NK-92 (cell line): ENCODE results near the gene CRHR2.

Experiments used
- DNase-seq: peaks from one replicate; lab custom pipeline; 2025; ENCODE audit not compliant: unreplicated experiment; lab: John Stamatoyannopoulos, UW

The CRHR2 gene

DNA sequence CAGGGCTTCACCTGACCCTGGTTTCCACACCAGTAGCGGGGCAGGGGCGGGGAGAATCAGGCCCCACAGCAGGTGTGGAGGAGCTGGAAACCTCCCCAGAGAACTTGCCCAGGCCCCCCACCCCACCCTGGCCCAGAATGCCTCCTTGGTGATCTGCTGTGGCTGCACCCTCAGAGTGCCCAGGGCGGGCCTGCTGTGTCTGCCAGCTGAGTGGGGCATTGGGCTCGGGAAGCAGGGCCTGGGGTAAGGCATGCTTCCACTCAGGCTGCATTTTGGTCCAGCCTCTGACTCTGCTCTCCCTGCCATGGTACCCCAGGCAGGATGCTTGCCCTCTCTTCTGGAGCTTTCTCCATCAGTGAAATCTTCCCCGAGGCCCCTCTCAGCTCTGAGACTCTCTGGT is 1.1 kb upstream of the CRHR2 start:
- no peak for DNase-seq

DNA sequence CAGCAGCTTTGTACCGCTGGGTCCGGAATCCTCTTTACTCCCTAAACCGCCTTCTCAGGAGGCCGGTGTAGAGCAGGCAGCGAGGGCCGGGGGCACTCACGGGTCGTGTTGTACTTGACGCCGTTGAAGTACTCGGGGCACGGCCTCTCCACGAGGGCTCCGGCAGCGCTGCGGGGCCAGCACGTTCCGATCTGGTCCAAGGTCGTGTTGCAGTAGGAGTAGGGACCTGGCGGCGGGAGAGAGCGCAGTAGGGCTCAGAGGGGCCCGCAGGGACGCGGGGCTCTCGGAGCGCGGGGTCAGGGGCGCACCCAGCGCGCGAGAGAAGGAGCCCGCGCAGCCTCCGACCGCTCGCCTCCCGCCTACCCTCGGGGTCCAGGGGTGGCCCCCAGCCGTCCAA is 443 bp downstream of the CRHR2 start:
- no peak for DNase-seq

DNA sequence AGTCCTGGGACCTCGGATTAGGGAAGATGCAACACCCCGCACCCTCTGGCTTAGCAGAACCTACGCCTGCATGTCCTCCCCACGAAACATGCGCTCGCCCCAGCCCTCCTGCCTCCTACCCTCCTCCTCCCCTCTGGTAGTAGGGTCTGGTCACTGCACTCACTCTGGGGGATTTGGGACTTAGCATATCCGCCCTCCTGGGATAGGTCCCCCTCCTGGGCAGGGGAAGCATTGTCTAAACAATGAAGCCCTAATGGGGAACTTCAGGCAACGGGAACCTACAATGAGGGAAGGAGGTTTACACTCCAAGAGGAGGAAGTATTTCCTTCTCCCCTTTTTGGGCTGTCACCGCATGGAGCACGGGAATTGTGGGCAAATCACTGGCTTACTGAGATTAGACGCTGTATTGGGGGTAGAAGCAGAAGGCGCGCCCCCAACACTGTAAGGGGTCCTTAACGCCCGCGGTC is 892 bp downstream of the CRHR2 start:
- no peak for DNase-seq

DNA sequence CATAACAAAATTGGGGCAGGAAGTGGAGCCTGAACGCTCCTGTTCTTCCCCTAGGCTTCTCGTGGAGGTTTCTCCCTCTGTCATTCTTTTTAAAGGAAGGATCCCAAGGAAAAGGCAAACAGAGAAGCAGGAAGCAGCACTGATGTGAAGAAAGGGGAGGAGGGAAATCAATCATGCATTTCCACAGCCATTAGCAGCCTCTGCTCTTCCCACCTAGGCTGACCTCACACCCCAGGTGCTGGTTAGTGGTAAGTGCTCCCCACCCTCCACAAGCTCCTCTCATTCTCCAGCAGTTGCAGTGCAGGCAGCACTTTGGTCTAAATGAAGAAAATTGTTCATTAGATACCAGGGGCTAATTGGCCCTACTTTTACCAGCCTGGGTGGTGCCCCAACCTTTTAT is 2.6 kb downstream of the CRHR2 start:
- no peak for DNase-seq

DNA sequence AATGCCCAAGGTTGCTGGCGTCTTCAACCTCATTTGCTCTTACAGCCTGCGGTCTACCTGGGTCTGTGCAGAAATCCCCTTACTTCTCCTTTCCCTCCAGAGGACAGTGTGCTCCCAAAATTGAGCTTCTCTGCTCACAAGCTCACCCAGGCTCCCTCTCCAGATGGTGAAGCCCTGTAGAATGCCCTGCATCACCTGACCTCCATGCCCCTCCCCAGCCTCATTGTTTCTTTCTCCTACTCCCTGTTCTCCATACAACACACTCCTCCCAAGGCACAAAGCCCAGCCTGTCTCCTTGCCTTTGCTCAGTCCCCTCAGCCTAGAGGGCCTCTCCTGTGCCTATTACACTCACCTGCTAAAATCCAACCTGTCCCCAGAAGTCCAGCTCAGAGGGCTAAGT is 3.5 kb downstream of the CRHR2 start:
- DNase-seq: no peak

DNA sequence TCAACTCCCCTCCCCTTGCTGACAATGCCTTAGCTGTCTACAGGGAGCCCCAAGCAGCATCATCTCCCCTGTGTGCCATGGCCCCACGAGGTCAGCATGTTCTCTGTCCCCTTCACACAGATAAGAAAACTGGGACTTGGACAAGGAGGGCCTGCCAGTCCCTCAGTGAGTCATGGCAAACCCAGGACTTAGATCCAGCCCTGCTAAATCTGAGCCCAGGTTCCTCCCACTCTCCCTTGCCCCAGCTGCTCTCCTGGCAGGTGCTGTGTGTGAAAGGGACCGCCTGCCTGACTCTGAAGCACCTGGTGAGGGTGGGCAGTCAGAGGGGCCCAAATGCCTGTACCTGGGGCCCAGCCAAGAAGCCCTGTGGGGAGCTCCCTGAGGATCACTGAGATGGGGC is 7.4 kb downstream of the CRHR2 start:
- DNase-seq: no peak

DNA sequence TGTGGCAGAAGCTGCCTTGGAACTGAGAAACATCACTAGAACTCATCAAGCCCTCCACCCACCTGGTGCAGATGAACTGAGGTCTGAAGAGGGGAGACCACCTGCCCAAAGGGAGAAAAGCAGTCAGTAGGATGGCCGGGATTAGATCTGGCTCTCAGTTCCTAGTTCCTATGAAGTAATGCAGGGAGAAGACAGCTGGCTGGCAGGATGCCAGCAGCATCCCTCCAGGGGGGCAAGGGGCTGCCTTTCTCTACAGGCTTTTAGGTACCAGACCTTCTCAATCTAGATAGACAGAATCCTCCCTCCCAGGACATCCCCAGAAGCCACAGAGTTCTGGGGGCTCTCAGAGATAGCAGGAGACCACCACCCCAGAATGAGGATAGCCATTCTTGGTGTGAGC is 7.8 kb downstream of the CRHR2 start:
- DNase-seq: no peak

DNA sequence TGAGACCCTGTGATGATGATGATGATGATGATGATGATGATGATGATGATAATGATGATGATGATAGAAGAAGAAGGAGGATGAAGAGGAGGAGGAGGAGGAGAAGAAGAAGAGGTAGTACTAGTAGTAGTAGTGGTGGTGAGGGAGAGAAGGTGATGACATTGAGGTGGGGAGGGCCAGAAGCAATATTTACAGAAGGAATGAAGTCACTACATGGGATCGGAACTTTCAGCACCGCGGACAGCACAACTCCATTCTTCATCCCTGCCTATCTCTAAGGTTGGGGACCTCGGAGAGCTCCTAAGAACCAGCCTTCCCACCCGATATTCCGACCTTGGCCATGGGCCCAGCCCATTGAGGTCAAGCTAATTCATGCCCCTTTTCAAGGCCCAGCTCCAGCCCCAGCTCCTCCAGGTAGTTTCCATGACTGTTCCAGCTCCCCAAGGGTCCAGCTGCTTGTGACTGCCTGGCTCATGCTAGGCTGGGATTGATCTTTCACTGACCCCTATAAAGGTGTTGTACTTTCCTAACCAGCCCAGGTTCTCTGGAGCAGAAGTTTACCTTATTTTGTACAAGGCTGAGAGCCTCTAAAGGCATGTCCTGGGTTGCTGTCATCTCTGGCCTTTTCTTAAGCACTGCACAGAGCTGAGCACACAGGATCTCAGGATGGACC is 10.3 kb downstream of the CRHR2 start:
- no peak for DNase-seq

DNA sequence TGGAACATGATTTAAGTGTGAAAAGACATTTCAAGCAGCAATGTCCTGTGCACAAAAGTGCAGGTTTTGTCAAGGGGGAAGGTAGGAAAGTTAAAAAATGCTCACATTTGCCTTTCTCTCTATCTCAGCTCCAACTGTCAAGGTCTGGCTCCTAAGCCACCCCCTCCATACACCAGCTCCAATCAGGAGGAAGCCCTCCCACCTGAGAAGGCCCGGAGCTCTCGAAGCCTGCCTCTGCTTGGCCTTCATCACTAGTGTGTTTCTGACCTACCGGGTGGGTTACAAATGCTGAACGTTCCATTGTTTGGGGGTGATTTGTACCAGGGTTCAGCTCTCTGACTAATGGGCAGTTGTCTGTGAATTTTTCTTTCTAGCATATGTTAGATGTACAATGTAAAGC is 14.2 kb downstream of the CRHR2 start:
- no peak for DNase-seq

DNA sequence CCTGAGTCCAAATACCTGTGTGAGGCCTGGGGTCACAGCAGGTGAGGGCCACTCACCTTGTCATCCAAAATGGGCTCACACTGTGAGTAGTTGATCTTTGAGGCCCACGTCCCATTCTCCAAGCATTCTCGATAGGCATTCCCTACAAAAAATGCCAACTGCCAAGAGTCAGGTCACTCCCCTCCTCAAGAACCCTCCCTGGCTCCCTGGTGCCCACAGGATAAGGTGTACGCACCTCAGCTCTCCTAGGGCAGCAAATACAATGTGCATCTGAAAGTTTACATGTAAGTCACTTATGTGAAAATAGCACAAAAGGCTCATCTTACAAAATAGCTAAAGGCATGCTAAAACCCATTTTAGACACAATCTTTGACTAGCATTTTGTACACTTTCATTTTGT is 15.1 kb downstream of the CRHR2 start:
- no peak for DNase-seq

DNA sequence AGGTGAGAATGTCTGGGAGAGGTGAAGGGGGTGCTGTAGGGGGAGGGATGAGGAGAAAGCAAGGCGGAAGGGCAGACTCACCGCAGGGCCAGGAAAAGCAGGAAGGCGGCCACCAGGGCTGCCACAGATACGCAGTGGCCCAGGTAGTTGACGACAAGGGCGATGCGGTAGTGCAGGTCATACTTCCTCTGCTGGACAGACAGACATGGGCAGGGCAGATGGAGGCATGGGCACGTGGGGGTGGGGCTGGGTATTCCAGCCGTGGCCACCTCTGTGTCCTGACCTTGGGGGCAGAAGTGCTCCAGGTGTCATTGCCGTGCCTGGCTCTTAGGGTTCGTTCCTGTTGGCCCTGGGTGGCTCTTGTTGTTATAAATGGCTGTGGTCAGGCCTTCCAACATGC is 16.8 kb downstream of the CRHR2 start:
- DNase-seq: no peak

DNA sequence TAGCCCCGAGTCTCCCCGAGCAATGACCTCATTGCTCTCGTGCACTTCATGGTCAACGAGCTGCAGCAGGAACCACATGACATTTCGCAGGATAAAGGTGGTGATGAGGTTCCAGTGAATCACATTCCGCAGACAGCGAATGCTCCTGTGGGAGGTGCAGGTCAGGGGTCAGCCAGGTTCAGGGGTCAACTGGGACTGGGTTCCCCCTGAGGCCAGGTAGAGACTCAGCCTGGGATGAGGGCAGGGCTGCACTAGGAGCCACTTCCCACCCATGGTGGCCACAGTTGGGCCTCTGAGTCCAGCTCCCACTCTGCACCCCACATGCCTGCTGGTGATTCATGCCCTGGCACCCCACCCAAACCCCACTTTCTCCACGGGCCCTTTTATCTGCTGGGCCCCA is 17.2 kb downstream of the CRHR2 start:
- DNase-seq: no peak

DNA sequence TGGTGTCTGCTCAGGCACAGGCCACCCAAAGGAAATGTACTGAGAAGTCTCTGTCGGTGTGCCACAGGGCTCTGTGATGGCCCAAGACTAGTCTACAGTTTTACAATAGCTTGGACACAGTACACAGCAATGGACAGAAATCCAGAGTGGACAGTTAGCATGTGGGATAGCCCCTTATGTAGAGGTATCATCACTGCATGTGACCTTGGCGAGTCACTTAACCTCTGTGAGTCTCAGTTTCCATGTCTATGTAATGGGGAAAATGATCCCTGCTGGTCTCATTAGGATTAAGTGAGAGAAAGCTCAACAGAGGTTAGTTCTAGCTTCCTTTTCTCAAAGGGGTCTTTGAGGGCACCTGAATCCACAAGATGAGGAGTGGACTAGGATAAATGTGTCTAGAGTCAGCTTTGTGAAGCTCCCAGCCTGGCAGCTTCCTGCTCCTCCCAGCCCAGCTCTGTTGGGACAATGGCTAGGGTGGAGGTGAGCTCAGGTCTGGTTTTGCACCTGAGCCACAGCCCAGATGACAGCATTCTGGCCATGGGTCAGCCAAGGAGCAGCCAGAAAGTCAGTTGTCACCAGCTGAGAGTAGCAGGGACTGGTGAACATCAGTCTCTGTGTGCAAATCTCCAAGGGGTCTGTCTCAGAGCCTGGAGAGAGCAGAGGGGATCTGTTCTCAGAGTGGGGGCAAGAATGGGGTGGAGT is 17.9 kb downstream of the CRHR2 start:
- DNase-seq: no peak

DNA sequence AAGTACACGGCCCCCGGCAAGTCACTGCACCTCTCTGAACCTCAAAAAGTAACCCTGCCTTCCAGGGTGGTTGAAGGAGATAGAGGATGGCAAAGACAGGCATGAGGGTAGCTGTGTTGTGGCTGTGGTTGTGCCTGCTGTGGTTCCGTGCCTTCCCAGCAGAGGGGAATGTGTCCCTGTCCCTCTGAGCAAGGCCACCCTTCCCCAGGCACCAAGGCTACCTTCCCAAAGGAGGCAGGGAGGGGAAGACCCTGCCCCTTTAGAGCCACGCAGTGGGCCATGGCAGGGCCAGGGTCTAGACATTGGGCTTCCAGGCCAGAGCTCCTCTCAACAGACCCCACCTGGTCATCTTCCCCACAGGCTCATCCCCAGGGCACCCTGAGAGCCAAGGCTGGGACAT is 18.8 kb downstream of the CRHR2 start:
- DNase-seq: no peak

DNA sequence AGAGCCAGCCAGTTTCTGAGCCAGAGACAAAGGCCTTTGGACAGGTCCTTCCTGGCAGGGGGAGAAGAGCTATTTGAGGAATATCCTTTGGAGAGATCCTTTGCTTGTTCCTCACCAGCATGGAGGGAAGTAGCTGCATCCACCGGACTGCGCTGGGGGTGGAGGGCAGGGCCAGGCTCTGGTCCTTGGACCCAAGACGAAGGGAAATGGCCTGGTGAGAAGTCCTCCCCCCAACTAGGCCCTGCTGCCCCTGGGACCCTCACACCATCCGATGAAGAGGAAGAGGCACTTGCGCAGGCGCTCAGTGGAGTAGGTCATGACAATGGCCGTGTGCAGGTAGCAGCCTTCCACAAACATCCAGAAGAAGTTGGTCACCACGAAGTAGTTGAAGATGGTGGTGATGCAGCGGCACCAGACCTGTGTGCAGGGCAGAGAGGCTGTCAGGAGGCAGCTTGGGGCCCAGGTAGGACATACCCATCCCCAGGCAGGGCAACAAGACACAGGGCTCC is 19.8 kb downstream of the CRHR2 start:
- no peak for DNase-seq

DNA sequence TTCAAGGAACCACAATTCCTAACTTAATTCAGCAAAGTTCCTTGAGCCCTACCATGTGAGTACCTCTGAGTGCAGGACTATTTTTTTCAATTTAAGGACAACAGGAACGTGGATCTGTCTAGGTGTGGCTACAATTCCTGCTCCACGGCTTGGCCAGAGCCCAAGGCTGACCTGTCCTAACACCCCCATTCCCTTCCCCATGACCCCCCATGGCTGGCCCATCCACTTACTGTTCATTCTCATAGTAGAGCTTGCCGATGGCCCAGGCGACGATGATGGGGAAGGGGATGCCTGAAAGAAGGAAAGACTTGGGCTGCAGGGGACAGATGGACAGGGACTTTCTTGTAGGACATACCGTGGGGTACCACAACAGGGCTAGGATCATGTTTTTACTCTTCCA is 20.3 kb downstream of the CRHR2 start:
- DNase-seq: no peak

DNA sequence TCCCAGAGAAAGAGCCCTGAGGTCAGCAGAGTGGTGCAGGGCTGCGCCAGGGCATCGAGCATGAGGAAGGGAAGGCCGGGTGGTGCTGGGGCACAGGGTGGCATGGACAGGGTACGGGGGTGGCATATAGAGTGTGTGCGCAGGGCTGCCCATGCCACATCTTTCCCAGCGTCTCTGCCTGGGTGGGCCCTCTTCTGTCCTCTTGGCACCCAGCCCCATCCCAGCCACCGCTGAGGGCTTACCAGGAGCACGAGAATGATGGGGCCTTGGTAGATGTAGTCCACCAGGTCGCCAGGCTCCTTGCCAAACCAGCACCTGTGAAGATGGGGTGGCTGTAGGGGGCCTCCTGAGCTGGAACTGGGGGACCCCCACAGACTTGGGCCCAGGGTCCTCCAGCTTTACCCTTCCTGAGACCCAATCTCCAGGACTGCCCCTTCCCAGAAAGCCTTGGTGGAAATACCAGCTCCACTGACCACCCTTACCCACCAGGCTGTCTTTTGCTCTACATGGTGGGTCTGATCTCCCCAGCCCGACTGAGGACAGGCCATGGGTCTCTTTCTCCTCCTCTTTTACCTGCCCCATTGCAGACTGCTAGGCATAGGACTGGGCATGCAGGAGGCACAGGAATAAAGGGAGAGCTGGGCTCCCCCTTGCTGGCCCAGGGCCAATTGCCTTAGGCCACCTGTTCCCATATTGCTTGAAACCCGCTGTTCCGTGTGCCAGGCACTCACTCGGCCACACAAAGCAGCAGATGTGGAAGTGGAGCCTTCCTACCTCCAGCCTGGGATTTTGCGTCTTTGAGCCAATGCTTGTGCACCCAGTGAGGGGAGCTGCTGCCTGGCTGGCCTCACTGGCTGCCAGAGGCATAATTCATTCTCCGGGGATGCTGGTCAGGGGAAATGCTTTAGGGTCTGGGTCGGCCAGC is 21.7 kb downstream of the CRHR2 start:
- no peak for DNase-seq

DNA sequence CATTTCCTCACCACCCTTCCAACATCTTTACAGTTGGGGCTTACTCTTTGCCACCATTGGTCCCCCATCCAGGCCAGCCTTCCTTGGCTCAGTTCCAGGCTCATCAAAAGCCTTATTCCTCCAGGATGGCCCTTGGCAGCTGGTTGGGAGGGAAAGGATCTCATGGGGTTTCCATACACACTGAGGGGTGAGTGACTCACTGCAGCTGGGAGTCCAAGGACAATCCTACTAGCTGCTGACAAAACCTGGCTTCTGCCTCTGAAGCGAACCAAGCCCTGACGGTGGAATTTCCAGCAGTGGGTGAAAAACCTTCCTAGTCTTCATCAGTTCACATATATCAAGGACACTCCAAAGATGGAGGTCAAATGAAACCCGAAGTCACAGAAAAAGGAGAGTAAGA is 22.9 kb downstream of the CRHR2 start:
- DNase-seq: no peak

DNA sequence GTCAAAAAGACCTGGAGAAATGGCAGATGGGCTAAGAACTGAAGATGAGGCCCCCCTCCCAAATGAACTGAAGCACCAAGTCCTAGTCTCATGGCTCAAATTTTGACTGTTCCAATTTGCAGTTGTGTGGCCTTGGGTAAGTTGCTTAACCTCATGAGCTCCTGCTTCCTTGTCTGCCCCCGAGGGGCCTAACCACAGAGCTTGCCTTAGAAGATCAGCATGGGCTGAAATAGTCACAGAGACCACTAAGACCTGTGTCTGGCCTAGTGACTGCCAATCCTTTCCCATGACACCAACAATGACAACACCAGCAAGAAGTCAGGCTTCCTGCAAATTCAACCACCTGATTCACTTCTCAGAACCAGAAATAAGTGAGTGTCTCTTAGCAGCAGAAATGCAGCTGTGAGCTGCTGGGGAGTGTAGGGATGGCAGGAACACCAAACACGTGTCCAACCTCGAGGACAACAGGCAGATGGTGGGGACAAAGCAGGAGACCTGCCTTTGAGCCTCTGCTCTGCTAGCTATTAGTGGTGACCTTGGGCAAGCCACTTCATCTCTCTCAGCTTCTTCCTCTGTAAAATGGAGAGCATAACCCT is 23.7 kb downstream of the CRHR2 start:
- no peak for DNase-seq

DNA sequence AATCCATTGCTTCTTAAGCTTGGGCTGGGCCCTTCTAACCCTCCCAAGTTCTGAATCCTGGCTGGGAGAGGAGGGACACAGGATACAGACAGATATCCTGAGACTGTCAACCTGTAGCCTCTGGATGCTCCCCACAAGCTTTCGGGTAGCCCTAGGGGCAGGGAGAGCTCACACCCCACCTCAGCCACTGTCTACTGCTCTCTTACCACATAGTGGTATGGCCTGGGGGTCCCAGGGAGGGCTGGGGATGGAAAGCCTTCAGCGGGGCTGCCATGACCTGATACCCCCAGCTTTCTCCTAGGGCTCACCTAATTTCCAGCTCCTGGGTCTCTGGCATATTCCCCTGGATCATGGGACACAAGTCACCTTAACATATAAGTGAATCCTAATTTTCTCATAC is 25.1 kb downstream of the CRHR2 start:
- no peak for DNase-seq
